SK-N-SH (cell line): Measurements from ENCODE around the gene FUNDC2. TPM values are rescaled to one million over a fixed set of nuclear protein-coding genes. Genes with fewer than 3 reads are reported as not detected.

Source experiments
- CTCF ChIA-PET: fragments of 300-600, 350-600 bp; formaldehyde crosslinking; extraction: SDS; loops from one replicate; lab custom pipeline; 2021; lab: Yijun Ruan, JAX
- POLR2A ChIA-PET: fragments of 350-600 bp; sonication (Branson Sonifier 250); formaldehyde crosslinking; extraction: SDS; loops from one replicate; lab custom pipeline; 2020; ENCODE audit warnings: antibody characterized with exemption, inconsistent platforms; lab: Yijun Ruan, JAX
- DNase-seq: peaks from one replicate; pipeline ENCODE4 v3.0.0; 2012
- H2AFZ ChIP-seq: fragments of 200-600 bp; sonication (generic); 2 replicates; pipeline ENCODE4 v1.8.1; 2016; ENCODE audit warnings: antibody characterized with exemption, mild to moderate bottlenecking, low read depth
- H3F3A ChIP-seq: fragments of 200-600 bp; sonication (generic); replicated peaks from 2 replicates; pipeline ENCODE3; 2016; ENCODE audit warnings: antibody characterized with exemption, mild to moderate bottlenecking; ENCODE audit not compliant: insufficient read depth
- H3K27ac ChIP-seq, 2 experiments: fragments of 200-500 bp in 1 of 2; fragments of 200-600 bp in 1 of 2; sonication (Bioruptor generic) in 1 of 2; sonication (generic), shearing (Covaris generic) in 1 of 2; 2 replicates each; pipeline versions ENCODE4 v1.5.1 to v1.6.1; 2014 to 2016; ENCODE audit warnings: low read depth in 2 of 2, inconsistent platforms in 1 of 2, low read length in 1 of 2, mild to moderate bottlenecking in 1 of 2, mixed read lengths in 1 of 2
- H3K27me3 ChIP-seq: fragments of 200-600 bp; sonication (generic), shearing (Covaris generic); 2 replicates; pipeline ENCODE4 v1.6.1; 2016; ENCODE audit warnings: mixed run types; ENCODE audit not compliant: insufficient read depth
- H3K36me3 ChIP-seq, 2 experiments: fragments of 200-500 bp in 1 of 2; fragments of 200-600 bp in 1 of 2; sonication (Bioruptor generic) in 1 of 2; sonication (generic) in 1 of 2; replicated peaks in 1 of 2; 2 replicates each; pipeline versions ENCODE3 to v1.5.1; 2014 to 2016; ENCODE audit warnings: low read length in 1 of 2, mild to moderate bottlenecking in 1 of 2; ENCODE audit not compliant: insufficient read depth in 2 of 2, control insufficient read depth in 1 of 2
- H3K4me1 ChIP-seq, 2 experiments: fragments of 200-500 bp in 1 of 2; fragments of 200-600 bp in 1 of 2; sonication (Bioruptor generic) in 1 of 2; sonication (generic), shearing (Covaris generic) in 1 of 2; 2 replicates each; pipeline versions ENCODE4 v1.5.1 to v1.6.1; 2014 to 2016; ENCODE audit warnings: low read depth in 1 of 2, low read length in 1 of 2, mixed run types in 1 of 2; ENCODE audit not compliant: insufficient read depth in 2 of 2, control insufficient read depth in 1 of 2
- H3K4me2 ChIP-seq: fragments of 200-600 bp; sonication (generic), shearing (Covaris generic); 2 replicates; pipeline ENCODE4 v1.6.1; 2017; ENCODE audit warnings: mixed run types
- H3K4me3 ChIP-seq, 2 experiments: fragments of 200-500 bp in 1 of 2; fragments of 200-600 bp in 1 of 2; sonication (Bioruptor generic) in 1 of 2; sonication (generic), shearing (Covaris generic) in 1 of 2; 2 replicates each; pipeline versions ENCODE4 v1.5.1 to v1.8.1; 2014 to 2016; ENCODE audit warnings: low read depth in 2 of 2, inconsistent platforms in 1 of 2, low read length in 1 of 2, mild to moderate bottlenecking in 1 of 2, mixed read lengths in 1 of 2, moderate library complexity in 1 of 2
- H3K79me2 ChIP-seq: fragments of 200-600 bp; sonication (generic); 2 replicates; pipeline ENCODE4 v1.8.1; 2017; ENCODE audit warnings: mild to moderate bottlenecking; ENCODE audit not compliant: insufficient read depth
- H3K9ac ChIP-seq: fragments of 200-600 bp; sonication (generic); 2 replicates; pipeline ENCODE4 v1.6.1; 2017; ENCODE audit warnings: mixed run types
- H3K9me2 ChIP-seq: fragments of 200-600 bp; sonication (generic); 2 replicates; pipeline ENCODE4 v1.6.1; 2017; ENCODE audit warnings: mixed run types
- H3K9me3 ChIP-seq: fragments of 200-600 bp; sonication (generic); 2 replicates; pipeline ENCODE4 v1.6.1; 2017; ENCODE audit warnings: mixed run types, mild to moderate bottlenecking, moderate library complexity
- H4K20me1 ChIP-seq: fragments of 200-600 bp; sonication (generic); 2 replicates; pipeline ENCODE4 v1.6.1; 2017; ENCODE audit warnings: mild to moderate bottlenecking, mixed run types; ENCODE audit not compliant: insufficient read depth
- ELF1 ChIP-seq: IDR thresholded peaks from 2 replicates; pipeline ENCODE4 v1.4.0; 2012
- FOSL2 ChIP-seq: IDR thresholded peaks from 2 replicates; pipeline ENCODE4 v1.4.0; 2012; ENCODE audit warnings: low read depth, mild to moderate bottlenecking, moderate library complexity, borderline replicate concordance
- FOXJ3 ChIP-seq: sonication (generic); formaldehyde crosslinking; IDR thresholded peaks from 2 replicates; pipeline ENCODE4 v1.5.1; 2020; ENCODE audit warnings: mild to moderate bottlenecking, missing genetic modification reagents
- MEF2A ChIP-seq: IDR thresholded peaks from 2 replicates; pipeline ENCODE4 v1.4.0; 2012; ENCODE audit warnings: low read depth, borderline replicate concordance
- NFIC ChIP-seq: IDR thresholded peaks from 2 replicates; pipeline ENCODE4 v1.4.0; 2012; ENCODE audit warnings: borderline replicate concordance
- POLR2AphosphoS5 ChIP-seq: IDR thresholded peaks from 2 replicates; pipeline ENCODE4 v1.6.1; 2012; ENCODE audit warnings: low read depth, low read length
- RAD21 ChIP-seq: IDR thresholded peaks from 2 replicates; pipeline ENCODE4 v1.6.1; 2012; ENCODE audit warnings: mild to moderate bottlenecking, low read length
- SMC3 ChIP-seq: IDR thresholded peaks from 2 replicates; pipeline ENCODE4 v1.6.1; 2012; ENCODE audit warnings: low read depth, low read length, improper control_type of control experiment
- TCF12 ChIP-seq: IDR thresholded peaks from 2 replicates; pipeline ENCODE4 v1.4.0; 2012
- WGBS: methylation state at CpG from one replicate; pipeline ENCODE4 v1.1.6; 2017; ENCODE audit warnings: low lambda C conversion rate; 5-methylcytosine and 5-hydroxymethylcytosine counted together
- polyA plus RNA-seq, 3 experiments: library from polyadenylated mRNA; depleted of rRNA; stranded (reverse); fragments of >200 nt; gene quantifications; 2 replicates each; pipeline ENCODE4 v1.2.3, GENCODE V29; 2012
- TF ChIP-seq, protein P1 (sequence below): fragments of 150-350 bp; IDR thresholded peaks from 2 replicates; pipeline ENCODE4 v1.6.1; 2017; ENCODE audit warnings: antibody characterized with exemption, low read length, low read depth, borderline replicate concordance
- TF ChIP-seq, protein P2 (sequence below): fragments of 200-600 bp; sonication (generic); IDR thresholded peaks from 2 replicates; pipeline ENCODE4 v1.6.1; 2017; ENCODE audit warnings: antibody characterized with exemption, mild to moderate bottlenecking, moderate library complexity
- TF ChIP-seq, protein P3 (sequence below): IDR thresholded peaks from 2 replicates; pipeline ENCODE4 v1.4.0; 2012; ENCODE audit warnings: low read depth, borderline replicate concordance
- TF ChIP-seq, protein P4 (sequence below): IDR thresholded peaks from 2 replicates; pipeline ENCODE4 v1.6.1; 2012; ENCODE audit warnings: mild to moderate bottlenecking, low read depth, low read length, moderate library complexity

FUNDC2 gene
- polyA plus RNA-seq, 1 of the 3 experiments (the other 2 are of a cell fraction), result 55.9 TPM

DNA sequence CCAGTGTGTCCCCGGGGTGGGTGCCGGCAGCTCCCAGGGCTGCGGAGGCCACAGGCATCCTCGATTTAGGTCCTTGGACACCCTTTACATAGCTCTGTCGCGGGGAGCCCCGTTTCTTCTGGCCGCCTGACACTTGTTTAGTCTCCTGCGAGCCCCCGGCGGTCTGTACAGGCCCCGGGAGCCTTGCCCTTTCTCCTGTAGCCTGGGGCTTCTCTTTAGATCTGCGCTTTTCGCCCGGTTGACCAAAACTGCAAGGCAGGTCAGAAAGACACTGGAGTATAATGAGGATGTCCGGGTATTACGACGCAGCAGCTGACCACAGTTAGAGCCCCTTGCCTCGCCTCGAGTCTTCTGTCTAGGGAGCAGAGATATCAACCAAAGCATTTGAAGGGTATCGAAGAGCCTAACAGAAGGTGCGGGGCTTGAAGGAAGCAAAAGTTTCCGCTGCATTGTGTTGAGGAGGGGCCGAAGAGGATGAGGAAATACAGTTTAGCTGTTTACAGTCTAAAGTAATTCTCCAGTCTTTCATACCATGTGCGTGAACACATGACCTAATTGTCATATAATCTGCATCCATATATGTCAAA is 45.1 kb downstream of the FUNDC2 start:
- WGBS, result 6% methylated on average over 25 of the region's 25 CpGs
- Histone ChIP-seq H3K4me2 (peak overlapping the region; percentile 60), H3K9me2 (no peaks in the 10 kb centered on the region), H3K4me1 (no peaks in the 10 kb centered on the region; a peak in 2 of 4 replicates), H3K27ac (peak overlapping the region; percentile 60 to 76; a peak in 3 of 4 replicates), H3K36me3 (peaks cover 0 to 10% of the 10 kb centered on the region in 2 experiments), H2AFZ (peak overlapping the region; percentile 56; the same call in 1 of the 2 replicates), H3K79me2 (peaks cover 42% of the 10 kb centered on the region), H4K20me1 (no peaks in the 10 kb centered on the region), H3K9me3 (no peaks in the 10 kb centered on the region), H3K4me3 (peak overlapping the region; percentile 55 to 72), H3F3A (peaks cover 5% of the 10 kb centered on the region), H3K27me3 (no peaks in the 10 kb centered on the region), H3K9ac (peak overlapping the region; percentile 65)
- TF ChIP-seq ELF1, result no peak
- TF ChIP-seq, protein P1, sequence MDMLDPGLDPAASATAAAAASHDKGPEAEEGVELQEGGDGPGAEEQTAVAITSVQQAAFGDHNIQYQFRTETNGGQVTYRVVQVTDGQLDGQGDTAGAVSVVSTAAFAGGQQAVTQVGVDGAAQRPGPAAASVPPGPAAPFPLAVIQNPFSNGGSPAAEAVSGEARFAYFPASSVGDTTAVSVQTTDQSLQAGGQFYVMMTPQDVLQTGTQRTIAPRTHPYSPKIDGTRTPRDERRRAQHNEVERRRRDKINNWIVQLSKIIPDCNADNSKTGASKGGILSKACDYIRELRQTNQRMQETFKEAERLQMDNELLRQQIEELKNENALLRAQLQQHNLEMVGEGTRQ, result no peak
- no peak for TF ChIP-seq NFIC
- TF ChIP-seq TCF12, result no peak
- no peak for TF ChIP-seq MEF2A
- no peak for TF ChIP-seq FOSL2
- no peak for TF ChIP-seq SMC3
- TF ChIP-seq, protein P2, sequence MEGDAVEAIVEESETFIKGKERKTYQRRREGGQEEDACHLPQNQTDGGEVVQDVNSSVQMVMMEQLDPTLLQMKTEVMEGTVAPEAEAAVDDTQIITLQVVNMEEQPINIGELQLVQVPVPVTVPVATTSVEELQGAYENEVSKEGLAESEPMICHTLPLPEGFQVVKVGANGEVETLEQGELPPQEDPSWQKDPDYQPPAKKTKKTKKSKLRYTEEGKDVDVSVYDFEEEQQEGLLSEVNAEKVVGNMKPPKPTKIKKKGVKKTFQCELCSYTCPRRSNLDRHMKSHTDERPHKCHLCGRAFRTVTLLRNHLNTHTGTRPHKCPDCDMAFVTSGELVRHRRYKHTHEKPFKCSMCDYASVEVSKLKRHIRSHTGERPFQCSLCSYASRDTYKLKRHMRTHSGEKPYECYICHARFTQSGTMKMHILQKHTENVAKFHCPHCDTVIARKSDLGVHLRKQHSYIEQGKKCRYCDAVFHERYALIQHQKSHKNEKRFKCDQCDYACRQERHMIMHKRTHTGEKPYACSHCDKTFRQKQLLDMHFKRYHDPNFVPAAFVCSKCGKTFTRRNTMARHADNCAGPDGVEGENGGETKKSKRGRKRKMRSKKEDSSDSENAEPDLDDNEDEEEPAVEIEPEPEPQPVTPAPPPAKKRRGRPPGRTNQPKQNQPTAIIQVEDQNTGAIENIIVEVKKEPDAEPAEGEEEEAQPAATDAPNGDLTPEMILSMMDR, result no peak
- no peak for DNase-seq
- ChIA-PET CTCF (interaction anchor here (1.4 kb wide), 1 partner anchor 15 kb away, joined by 5 read pairs; no protein-coding TSS in a partner anchor), POLR2A (no interaction called here)

DNA sequence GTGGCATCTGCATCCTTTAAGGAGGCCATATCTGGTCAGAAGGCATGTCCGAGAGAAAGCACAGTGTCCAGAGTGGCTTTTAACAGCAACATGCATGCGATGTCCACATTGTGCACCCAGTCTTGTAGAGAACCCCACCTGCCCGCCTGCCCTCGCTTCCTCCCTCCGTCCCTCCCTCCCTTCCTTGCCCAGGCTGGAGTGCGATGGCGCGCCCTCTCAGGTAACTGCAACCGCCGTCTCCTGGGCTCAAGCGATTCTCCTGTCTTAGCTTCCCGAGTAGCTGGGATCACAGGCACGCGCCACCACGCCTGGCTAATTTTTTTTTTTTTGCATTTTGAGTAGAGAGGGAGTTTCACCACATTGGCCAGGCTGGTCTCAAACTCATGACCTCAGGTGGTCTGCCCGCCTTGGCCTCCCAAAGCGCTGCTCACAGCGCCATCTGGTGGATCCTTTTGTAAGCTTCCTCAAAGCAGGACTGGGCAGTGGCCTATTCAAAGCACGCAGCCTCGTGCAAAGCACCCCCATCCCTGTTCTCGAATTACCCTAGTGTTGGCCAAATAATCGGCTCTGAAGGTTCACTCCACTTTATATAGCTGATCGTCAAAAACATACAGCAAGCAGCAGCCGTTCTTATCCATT is 59.7 kb downstream of the FUNDC2 start:
- no peaks in the 10 kb centered on the region for H3K9me3 ChIP-seq
- no peaks in the 10 kb centered on the region for H4K20me1 ChIP-seq
- no peak overlapping the region for H2AFZ ChIP-seq
- no peak overlapping the region for H3K4me3 ChIP-seq
- H3K4me2 ChIP-seq, result no peak overlapping the region
- DNase-seq, result peak; percentile 50
- ChIA-PET CTCF (interaction anchor here (0.6 to 2.6 kb wide), 17 partner anchors 8 to 295 kb away, joined by 3 to 9 read pairs (median 5); no protein-coding TSS in a partner anchor), POLR2A (no interaction called here)
- H3K27ac ChIP-seq, result no peak overlapping the region
- H3K79me2 ChIP-seq, result no peaks in the 10 kb centered on the region
- H3K36me3 ChIP-seq, result peaks cover 4 to 7% of the 10 kb centered on the region in 2 experiments
- 74% methylated on average over 23 of the region's 24 CpGs for WGBS
- H3F3A ChIP-seq, result no peaks in the 10 kb centered on the region
- H3K4me1 ChIP-seq, result no peaks in the 10 kb centered on the region
- H3K9me2 ChIP-seq, result no peaks in the 10 kb centered on the region
- no peak overlapping the region for H3K9ac ChIP-seq
- H3K27me3 ChIP-seq, result no peaks in the 10 kb centered on the region
- peak; percentile 34 for TF ChIP-seq SMC3
- no peak for TF ChIP-seq FOXJ3 (CRISPR knock-in tag)
- TF ChIP-seq, protein P2, result peak; percentile 61
- TF ChIP-seq, protein P3, sequence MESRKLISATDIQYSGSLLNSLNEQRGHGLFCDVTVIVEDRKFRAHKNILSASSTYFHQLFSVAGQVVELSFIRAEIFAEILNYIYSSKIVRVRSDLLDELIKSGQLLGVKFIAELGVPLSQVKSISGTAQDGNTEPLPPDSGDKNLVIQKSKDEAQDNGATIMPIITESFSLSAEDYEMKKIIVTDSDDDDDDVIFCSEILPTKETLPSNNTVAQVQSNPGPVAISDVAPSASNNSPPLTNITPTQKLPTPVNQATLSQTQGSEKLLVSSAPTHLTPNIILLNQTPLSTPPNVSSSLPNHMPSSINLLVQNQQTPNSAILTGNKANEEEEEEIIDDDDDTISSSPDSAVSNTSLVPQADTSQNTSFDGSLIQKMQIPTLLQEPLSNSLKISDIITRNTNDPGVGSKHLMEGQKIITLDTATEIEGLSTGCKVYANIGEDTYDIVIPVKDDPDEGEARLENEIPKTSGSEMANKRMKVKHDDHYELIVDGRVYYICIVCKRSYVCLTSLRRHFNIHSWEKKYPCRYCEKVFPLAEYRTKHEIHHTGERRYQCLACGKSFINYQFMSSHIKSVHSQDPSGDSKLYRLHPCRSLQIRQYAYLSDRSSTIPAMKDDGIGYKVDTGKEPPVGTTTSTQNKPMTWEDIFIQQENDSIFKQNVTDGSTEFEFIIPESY, result no peak
- peak; percentile 42 for TF ChIP-seq RAD21
- TF ChIP-seq, protein P4, sequence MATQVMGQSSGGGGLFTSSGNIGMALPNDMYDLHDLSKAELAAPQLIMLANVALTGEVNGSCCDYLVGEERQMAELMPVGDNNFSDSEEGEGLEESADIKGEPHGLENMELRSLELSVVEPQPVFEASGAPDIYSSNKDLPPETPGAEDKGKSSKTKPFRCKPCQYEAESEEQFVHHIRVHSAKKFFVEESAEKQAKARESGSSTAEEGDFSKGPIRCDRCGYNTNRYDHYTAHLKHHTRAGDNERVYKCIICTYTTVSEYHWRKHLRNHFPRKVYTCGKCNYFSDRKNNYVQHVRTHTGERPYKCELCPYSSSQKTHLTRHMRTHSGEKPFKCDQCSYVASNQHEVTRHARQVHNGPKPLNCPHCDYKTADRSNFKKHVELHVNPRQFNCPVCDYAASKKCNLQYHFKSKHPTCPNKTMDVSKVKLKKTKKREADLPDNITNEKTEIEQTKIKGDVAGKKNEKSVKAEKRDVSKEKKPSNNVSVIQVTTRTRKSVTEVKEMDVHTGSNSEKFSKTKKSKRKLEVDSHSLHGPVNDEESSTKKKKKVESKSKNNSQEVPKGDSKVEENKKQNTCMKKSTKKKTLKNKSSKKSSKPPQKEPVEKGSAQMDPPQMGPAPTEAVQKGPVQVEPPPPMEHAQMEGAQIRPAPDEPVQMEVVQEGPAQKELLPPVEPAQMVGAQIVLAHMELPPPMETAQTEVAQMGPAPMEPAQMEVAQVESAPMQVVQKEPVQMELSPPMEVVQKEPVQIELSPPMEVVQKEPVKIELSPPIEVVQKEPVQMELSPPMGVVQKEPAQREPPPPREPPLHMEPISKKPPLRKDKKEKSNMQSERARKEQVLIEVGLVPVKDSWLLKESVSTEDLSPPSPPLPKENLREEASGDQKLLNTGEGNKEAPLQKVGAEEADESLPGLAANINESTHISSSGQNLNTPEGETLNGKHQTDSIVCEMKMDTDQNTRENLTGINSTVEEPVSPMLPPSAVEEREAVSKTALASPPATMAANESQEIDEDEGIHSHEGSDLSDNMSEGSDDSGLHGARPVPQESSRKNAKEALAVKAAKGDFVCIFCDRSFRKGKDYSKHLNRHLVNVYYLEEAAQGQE, result no peak
- TF ChIP-seq POLR2AphosphoS5, result no peak
